Nephron (organoid): ENCODE data around the gene KDELR1.

Source experiments
- H3K27ac Mint-ChIP-seq, 3 experiments: 2 replicates each; pipeline ENCODE4 v1.8.0; 2020; ENCODE audit warnings: mixed read lengths in 3 of 3, mild to moderate bottlenecking in 2 of 3, moderate library complexity in 1 of 3
- H3K27me3 Mint-ChIP-seq: 2 replicates; pipeline ENCODE4 v1.8.0; 2021; ENCODE audit warnings: low read depth, mild to moderate bottlenecking, moderate library complexity, mixed read lengths
- H3K36me3 Mint-ChIP-seq: 2 replicates; pipeline ENCODE4 v1.8.0; 2020; ENCODE audit warnings: low read depth, mixed read lengths
- H3K4me1 Mint-ChIP-seq: 2 replicates; pipeline ENCODE4 v1.8.0; 2020; ENCODE audit warnings: mixed read lengths
- H3K4me3 Mint-ChIP-seq, 3 experiments: 2 replicates each; pipeline ENCODE4 v1.8.0; 2020; ENCODE audit warnings: mild to moderate bottlenecking in 3 of 3, mixed read lengths in 3 of 3, moderate library complexity in 2 of 3
- H3K9me3 Mint-ChIP-seq: 2 replicates; pipeline ENCODE4 v1.8.0; 2020; ENCODE audit warnings: mixed read lengths
- CTCF ChIP-seq, 3 experiments: fragments of 200-600 bp; sonication (generic); IDR thresholded peaks; one replicate each; pipeline ENCODE4 v1.5.0; 2021; ENCODE audit warnings: antibody characterized with exemption in 3 of 3; ENCODE audit not compliant: unreplicated experiment in 3 of 3

Gene KDELR1

DNA sequence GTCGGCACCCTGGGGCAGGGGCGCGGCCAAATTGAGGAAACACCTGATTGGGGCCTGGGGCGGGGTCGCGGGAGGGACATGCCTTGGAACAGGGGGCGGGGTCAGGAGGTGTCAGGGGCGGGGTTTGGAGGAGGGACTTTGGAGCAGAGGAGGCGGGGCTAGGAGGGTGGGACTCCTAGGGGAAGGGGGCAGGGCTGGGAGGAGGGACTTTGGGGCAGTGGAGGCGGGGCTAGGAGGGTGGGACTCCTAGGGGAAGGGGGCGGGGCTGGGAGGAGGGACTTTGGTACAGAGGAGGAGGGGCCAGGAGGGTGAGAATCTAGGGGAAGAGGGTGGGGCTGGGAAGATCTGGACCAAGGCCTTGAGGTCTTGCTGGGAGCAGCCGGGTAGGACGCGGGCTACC is 24.0 kb upstream of the KDELR1 start:
- Mint-ChIP-seq H3K4me3 (no peak overlapping the region), H3K36me3 (no peaks in the 10 kb centered on the region), H3K27ac (no peak overlapping the region), H3K27me3 (peaks cover 13% of the 10 kb centered on the region), H3K9me3 (no peaks in the 10 kb centered on the region), H3K4me1 (peaks cover 9% of the 10 kb centered on the region)
- TF ChIP-seq CTCF (IDR thresholded peaks at IDR 0.05; ENCODE audit: unreplicated experiment in 3 of 3), result no peak

DNA sequence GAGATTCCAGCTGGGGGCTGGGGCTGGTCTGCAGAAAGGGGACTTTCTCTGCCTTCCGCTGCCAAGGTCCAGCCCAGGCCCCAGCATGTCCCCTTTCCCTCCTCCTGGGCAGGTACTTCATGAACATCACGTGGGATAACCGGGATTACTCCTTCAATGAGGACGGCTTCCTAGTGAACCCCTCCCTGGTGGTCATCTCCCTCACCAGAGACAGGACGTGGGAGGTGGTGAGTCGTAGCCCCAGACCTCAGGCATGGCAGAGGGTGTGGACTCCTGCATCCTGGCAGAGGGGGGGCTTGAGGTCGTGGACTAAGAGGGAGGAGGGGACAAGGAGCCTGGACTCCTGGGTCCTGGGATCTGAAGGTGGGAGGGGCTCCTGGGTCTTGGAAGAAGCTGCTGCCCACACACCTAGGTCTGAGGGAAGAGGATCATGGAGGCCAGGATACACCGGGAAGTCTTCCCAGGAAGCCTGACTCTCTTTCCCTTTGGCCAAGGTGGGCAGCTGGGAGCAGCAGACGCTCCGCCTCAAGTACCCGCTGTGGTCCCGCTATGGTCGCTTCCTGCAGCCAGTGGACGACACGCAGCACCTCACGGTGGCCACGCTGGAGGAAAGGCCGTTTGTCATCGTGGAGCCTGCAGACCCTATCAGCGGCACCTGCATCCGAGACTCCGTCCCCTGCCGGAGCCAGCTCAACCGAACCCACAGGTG is 22.7 kb upstream of the KDELR1 start:
- no peak overlapping the region for H3K4me3 Mint-ChIP-seq
- peaks cover 13% of the 10 kb centered on the region for H3K27me3 Mint-ChIP-seq
- H3K9me3 Mint-ChIP-seq, result no peaks in the 10 kb centered on the region
- no peak for TF ChIP-seq CTCF (IDR thresholded peaks at IDR 0.05; ENCODE audit: unreplicated experiment in 3 of 3)
- H3K36me3 Mint-ChIP-seq, result no peaks in the 10 kb centered on the region
- peaks cover 7% of the 10 kb centered on the region for H3K4me1 Mint-ChIP-seq
- no peak overlapping the region for H3K27ac Mint-ChIP-seq

- peaks cover 13% of the 10 kb centered on the region for H3K4me1 Mint-ChIP-seq
- peaks cover 3% of the 10 kb centered on the region for H3K27me3 Mint-ChIP-seq
- H3K27ac Mint-ChIP-seq, result no peak overlapping the region
- TF ChIP-seq CTCF (IDR thresholded peaks at IDR 0.05; ENCODE audit: unreplicated experiment in 3 of 3), result no peak
- H3K36me3 Mint-ChIP-seq, result no peaks in the 10 kb centered on the region
- H3K4me3 Mint-ChIP-seq, result no peak overlapping the region
- no peaks in the 10 kb centered on the region for H3K9me3 Mint-ChIP-seq
These were observed 14.5 kb upstream of the KDELR1 start for GRCh38 chr19:48405850-48406249.

GRCh38 chr19:48405010-48405659 is 13.8 kb upstream of the KDELR1 start:
- Mint-ChIP-seq H3K27me3 (peaks cover 8% of the 10 kb centered on the region), H3K36me3 (no peaks in the 10 kb centered on the region), H3K4me1 (peaks cover 18% of the 10 kb centered on the region), H3K27ac (no peak overlapping the region), H3K4me3 (no peak overlapping the region), H3K9me3 (no peaks in the 10 kb centered on the region)
- no peak for TF ChIP-seq CTCF (IDR thresholded peaks at IDR 0.05; ENCODE audit: unreplicated experiment in 3 of 3)

GRCh38 chr19:48403606-48404005 is 12.3 kb upstream of the KDELR1 start:
- peaks cover 28% of the 10 kb centered on the region for H3K4me1 Mint-ChIP-seq
- H3K36me3 Mint-ChIP-seq, result no peaks in the 10 kb centered on the region
- H3K9me3 Mint-ChIP-seq, result no peaks in the 10 kb centered on the region
- H3K27me3 Mint-ChIP-seq, result peaks cover 14% of the 10 kb centered on the region
- no peak overlapping the region for H3K4me3 Mint-ChIP-seq
- H3K27ac Mint-ChIP-seq, result peak overlapping the region in 2 of 3 experiments; percentile 20 to 30
- no peak for TF ChIP-seq CTCF (IDR thresholded peaks at IDR 0.05; ENCODE audit: unreplicated experiment in 3 of 3)

DNA sequence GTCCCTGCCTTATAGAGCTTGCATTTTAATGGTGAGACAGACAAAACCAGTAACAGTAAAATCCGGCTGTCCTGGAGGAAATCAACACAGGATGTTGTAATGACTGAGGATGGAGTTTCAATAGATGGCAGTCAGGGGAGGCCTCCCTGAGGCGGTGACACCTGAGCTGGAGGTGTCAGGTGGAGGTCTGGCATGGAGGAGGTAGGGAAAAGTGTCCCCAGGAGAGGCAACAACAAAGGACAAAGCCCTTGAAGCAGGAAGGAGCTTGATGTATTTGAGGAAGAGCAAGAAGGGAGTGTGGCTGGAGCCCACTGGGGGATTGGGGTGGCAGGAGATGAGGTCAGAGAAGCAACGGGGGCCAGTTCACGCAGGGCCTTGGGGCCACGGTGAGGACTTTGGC is 9.9 kb upstream of the KDELR1 start:
- H3K36me3 Mint-ChIP-seq, result no peaks in the 10 kb centered on the region
- H3K27ac Mint-ChIP-seq, result peak overlapping the region; percentile 10 to 65 (median 44)
- H3K4me3 Mint-ChIP-seq, result no peak overlapping the region
- peaks cover 32% of the 10 kb centered on the region for H3K27me3 Mint-ChIP-seq
- peaks cover 39% of the 10 kb centered on the region for H3K4me1 Mint-ChIP-seq
- no peaks in the 10 kb centered on the region for H3K9me3 Mint-ChIP-seq
- no peak for TF ChIP-seq CTCF (IDR thresholded peaks at IDR 0.05; ENCODE audit: unreplicated experiment in 3 of 3)
